Measurements from ENCODE around the gene DGKZ.

DGKZ gene

GRCh38 chr11:46381819-46382645, 34.8 kb downstream of the DGKZ start:
- no peak for DNase-seq (ENCODE audit: low read depth)

GRCh38 chr11:46382646-46383403, 35.6 kb downstream of the DGKZ start:
- no peak for DNase-seq (ENCODE audit: low read depth)

GRCh38 chr11:46383404-46383758, 36.1 kb downstream of the DGKZ start:
- DNase-seq (ENCODE audit: low read depth), result no peak

GRCh38 chr11:46383974-46384701, 36.9 kb downstream of the DGKZ start:
- DNase-seq (ENCODE audit: low read depth), result no peak

GRCh38 chr11:46385169-46386004, 38.1 kb downstream of the DGKZ start:
- DNase-seq (ENCODE audit: low read depth), result no peak

- DNase-seq (ENCODE audit: low read depth), result no peak
Observed at GRCh38 chr11:46386005-46386578, 38.8 kb downstream of the DGKZ start.

- no peak for DNase-seq (ENCODE audit: low read depth)
Observed at GRCh38 chr11:46386674-46387073, 39.4 kb downstream of the DGKZ start.

GRCh38 chr11:46387456-46387855, 40.2 kb downstream of the DGKZ start:
- DNase-seq (ENCODE audit: low read depth), result no peak

- DNase-seq (ENCODE audit: low read depth), result no peak
Observed at GRCh38 chr11:46387919-46388618, 40.8 kb downstream of the DGKZ start.

GRCh38 chr11:46388619-46389449, 41.6 kb downstream of the DGKZ start:
- DNase-seq (ENCODE audit: low read depth), result no peak

GRCh38 chr11:46389450-46390330, 42.4 kb downstream of the DGKZ start:
- DNase-seq (ENCODE audit: low read depth), result no peak

- DNase-seq (ENCODE audit: low read depth), result no peak
Observed at GRCh38 chr11:46390331-46391171, 43.3 kb downstream of the DGKZ start.

- DNase-seq (ENCODE audit: low read depth), result no peak
Observed at GRCh38 chr11:46391186-46391577, 43.9 kb downstream of the DGKZ start.

- DNase-seq (ENCODE audit: low read depth), result no peak
Observed at GRCh38 chr11:46391578-46392420, 44.5 kb downstream of the DGKZ start, which contains the start of gene CHRM4. CHRM4 (minus strand) TSS chr11:46391776; CDS start chr11:46386557, 5,219 bp downstream.

GRCh38 chr11:46392421-46393230, 45.4 kb downstream of the DGKZ start:
- DNase-seq (ENCODE audit: low read depth), result peak; percentile 59

GRCh38 chr11:46393231-46393616, 46.0 kb downstream of the DGKZ start:
- no peak for DNase-seq (ENCODE audit: low read depth)
